ENCODE measurements around the gene AMN.

The AMN gene

DNA sequence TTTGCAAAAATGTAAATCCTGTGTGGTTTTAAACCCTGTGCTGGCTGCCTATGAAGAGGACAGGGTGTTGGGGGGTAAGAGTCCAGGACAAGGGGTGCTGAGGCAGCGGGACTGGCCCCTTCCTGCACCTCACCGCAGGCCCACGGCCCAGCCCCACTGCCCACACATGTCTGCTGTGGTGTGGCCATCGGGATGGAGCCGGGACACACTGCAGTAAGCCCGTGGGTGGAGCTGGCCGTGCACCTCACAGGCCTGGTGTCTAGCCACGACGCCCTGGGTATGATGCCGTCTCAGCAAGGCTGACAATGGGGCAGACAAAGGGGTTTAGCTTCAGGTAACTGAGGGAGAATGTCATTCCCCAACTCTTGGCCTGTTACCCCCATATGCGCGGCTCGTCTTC, 19.6 kb downstream of the AMN start:
- TF ChIP-seq EZH2phosphoT487 (IDR thresholded peaks at IDR 0.05; ENCODE audit: borderline replicate concordance, low read length) = no peak
- TF ChIP-seq, protein P1, sequence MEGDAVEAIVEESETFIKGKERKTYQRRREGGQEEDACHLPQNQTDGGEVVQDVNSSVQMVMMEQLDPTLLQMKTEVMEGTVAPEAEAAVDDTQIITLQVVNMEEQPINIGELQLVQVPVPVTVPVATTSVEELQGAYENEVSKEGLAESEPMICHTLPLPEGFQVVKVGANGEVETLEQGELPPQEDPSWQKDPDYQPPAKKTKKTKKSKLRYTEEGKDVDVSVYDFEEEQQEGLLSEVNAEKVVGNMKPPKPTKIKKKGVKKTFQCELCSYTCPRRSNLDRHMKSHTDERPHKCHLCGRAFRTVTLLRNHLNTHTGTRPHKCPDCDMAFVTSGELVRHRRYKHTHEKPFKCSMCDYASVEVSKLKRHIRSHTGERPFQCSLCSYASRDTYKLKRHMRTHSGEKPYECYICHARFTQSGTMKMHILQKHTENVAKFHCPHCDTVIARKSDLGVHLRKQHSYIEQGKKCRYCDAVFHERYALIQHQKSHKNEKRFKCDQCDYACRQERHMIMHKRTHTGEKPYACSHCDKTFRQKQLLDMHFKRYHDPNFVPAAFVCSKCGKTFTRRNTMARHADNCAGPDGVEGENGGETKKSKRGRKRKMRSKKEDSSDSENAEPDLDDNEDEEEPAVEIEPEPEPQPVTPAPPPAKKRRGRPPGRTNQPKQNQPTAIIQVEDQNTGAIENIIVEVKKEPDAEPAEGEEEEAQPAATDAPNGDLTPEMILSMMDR (IDR thresholded peaks at IDR 0.05; ENCODE audit: low read depth, low read length, poor library complexity, severe bottlenecking) = no peak
- Histone ChIP-seq H3K27me3 (ENCODE audit: control insufficient read depth, low read length) (no peaks in the 10 kb centered on the region), H3K9me3 (ENCODE audit: control insufficient read depth, insufficient read depth, low read length) (no peaks in the 10 kb centered on the region), H3K27ac (ENCODE audit: low read depth, low read length) (peak overlapping the region; percentile 70), H3K9me2 (replicated peaks; ENCODE audit: control insufficient read depth, low read length) (no peaks in the 10 kb centered on the region), H3K4me3 (ENCODE audit: low read length) (peak overlapping the region; percentile 19), H3K4me2 (ENCODE audit: low read length) (peak overlapping the region; percentile 44), H3K36me3 (ENCODE audit: control insufficient read depth, low read length) (no peaks in the 10 kb centered on the region), H3K79me2 (ENCODE audit: control insufficient read depth, low read length) (no peaks in the 10 kb centered on the region), H3F3A (ENCODE audit: control insufficient read depth, insufficient read depth) (peaks cover 8% of the 10 kb centered on the region; the same call in 1 of the 2 replicates), H4K20me1 (ENCODE audit: control insufficient read depth, insufficient read depth, low read depth, low read length) (no peaks in the 10 kb centered on the region), H3K4me1 (ENCODE audit: control insufficient read depth, low read length) (peaks cover 61% of the 10 kb centered on the region)

DNA sequence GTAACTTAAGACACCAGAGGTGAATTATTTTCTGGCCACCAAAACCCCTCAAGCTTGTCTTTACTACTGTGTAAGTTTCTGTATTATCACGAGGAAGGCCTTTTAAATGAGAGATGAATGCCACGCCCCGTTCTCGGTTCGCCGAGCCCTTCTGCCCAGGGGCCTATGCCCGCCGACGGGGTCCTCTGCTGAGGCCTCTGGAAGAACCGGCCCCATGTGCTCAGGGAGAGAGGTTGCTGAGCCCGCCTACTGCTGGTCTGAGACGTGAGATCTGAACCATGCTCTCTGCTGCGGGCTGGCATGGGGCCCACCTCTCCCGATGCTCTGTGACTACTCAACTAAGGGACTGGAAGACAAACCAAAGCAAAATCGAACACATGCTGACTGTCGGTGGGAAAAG, 21.0 kb downstream of the AMN start:
- no peaks in the 10 kb centered on the region for H3K9me3 ChIP-seq (ENCODE audit: control insufficient read depth, insufficient read depth, low read length)
- peaks cover 56% of the 10 kb centered on the region for H3K4me1 ChIP-seq (ENCODE audit: control insufficient read depth, low read length)
- H3K4me2 ChIP-seq (ENCODE audit: low read length) = no peak overlapping the region

DNA sequence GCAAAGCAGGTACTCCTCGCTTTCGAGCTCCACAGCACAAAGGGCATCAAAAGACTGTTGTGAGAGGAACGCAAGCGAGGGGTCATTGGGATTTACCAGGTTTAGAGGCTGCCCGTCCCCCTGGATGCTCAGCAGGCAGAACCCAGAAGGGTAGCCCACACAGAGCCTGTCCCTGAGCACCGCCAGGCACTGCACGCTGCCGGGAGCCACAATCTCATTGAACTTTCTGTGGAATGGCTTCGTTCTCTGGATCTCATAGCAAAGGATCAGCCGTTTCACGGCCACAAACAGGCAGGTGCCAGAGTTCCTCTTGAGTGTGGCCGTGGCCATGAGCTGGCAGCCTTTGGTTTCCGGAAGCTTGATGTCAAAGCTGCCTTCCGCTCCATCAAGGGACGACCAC, 21.5 kb downstream of the AMN start:
- TF ChIP-seq, protein P1 (IDR thresholded peaks at IDR 0.05; ENCODE audit: low read depth, low read length, poor library complexity, severe bottlenecking) = no peak
- no peak for TF ChIP-seq EZH2phosphoT487 (IDR thresholded peaks at IDR 0.05; ENCODE audit: borderline replicate concordance, low read length)
- H3K4me3 ChIP-seq (ENCODE audit: low read length) = no peak overlapping the region
- no peak overlapping the region for H3K4me2 ChIP-seq (ENCODE audit: low read length)
- no peaks in the 10 kb centered on the region for H4K20me1 ChIP-seq (ENCODE audit: control insufficient read depth, insufficient read depth, low read depth, low read length)
- H3K4me1 ChIP-seq (ENCODE audit: control insufficient read depth, low read length) = peaks cover 61% of the 10 kb centered on the region
- no peaks in the 10 kb centered on the region for H3K27me3 ChIP-seq (ENCODE audit: control insufficient read depth, low read length)
- no peaks in the 10 kb centered on the region for H3K36me3 ChIP-seq (ENCODE audit: control insufficient read depth, low read length)
- no peak overlapping the region for H3K27ac ChIP-seq (ENCODE audit: low read depth, low read length)
- H3K79me2 ChIP-seq (ENCODE audit: control insufficient read depth, low read length) = no peaks in the 10 kb centered on the region
- H3F3A ChIP-seq (ENCODE audit: control insufficient read depth, insufficient read depth) = peaks cover 9% of the 10 kb centered on the region; the same call in 1 of the 2 replicates
- no peaks in the 10 kb centered on the region for H3K9me2 ChIP-seq (replicated peaks; ENCODE audit: control insufficient read depth, low read length)
- H3K9me3 ChIP-seq (ENCODE audit: control insufficient read depth, insufficient read depth, low read length) = no peaks in the 10 kb centered on the region

More for the DNA sequence above, 21.0 kb downstream of the AMN start:
- Histone ChIP-seq H3K36me3 (ENCODE audit: control insufficient read depth, low read length) (no peaks in the 10 kb centered on the region), H4K20me1 (ENCODE audit: control insufficient read depth, insufficient read depth, low read depth, low read length) (no peaks in the 10 kb centered on the region), H3K9me2 (replicated peaks; ENCODE audit: control insufficient read depth, low read length) (no peaks in the 10 kb centered on the region), H3F3A (ENCODE audit: control insufficient read depth, insufficient read depth) (peaks cover 9% of the 10 kb centered on the region; the same call in 1 of the 2 replicates), H3K79me2 (ENCODE audit: control insufficient read depth, low read length) (no peaks in the 10 kb centered on the region), H3K4me3 (ENCODE audit: low read length) (no peak overlapping the region), H3K27me3 (ENCODE audit: control insufficient read depth, low read length) (no peaks in the 10 kb centered on the region), H3K27ac (ENCODE audit: low read depth, low read length) (no peak overlapping the region)
- TF ChIP-seq, protein P1 (IDR thresholded peaks at IDR 0.05; ENCODE audit: low read depth, low read length, poor library complexity, severe bottlenecking) = no peak
- no peak for TF ChIP-seq EZH2phosphoT487 (IDR thresholded peaks at IDR 0.05; ENCODE audit: borderline replicate concordance, low read length)

All from DOHH2 (cell line).